IPS-20b (cell line): ENCODE results near the gene SVEP1.

Experiments used
- H3K27ac ChIP-seq: one replicate; pipeline ENCODE4 v1.5.1; 2013; ENCODE audit warnings: low read length
- H3K27me3 ChIP-seq: 2 replicates; pipeline ENCODE4 v1.6.1; 2013; ENCODE audit warnings: mild to moderate bottlenecking, low read length, inconsistent platforms; ENCODE audit not compliant: insufficient read depth
- H3K36me3 ChIP-seq: 2 replicates; pipeline ENCODE4 v1.6.1; 2013; ENCODE audit warnings: low read depth, mild to moderate bottlenecking, inconsistent platforms, low read length, moderate library complexity; ENCODE audit not compliant: insufficient read depth
- H3K4me1 ChIP-seq: 2 replicates; pipeline ENCODE4 v1.6.1; 2013; ENCODE audit warnings: mild to moderate bottlenecking, control low read depth, inconsistent platforms, low read length, moderate library complexity; ENCODE audit not compliant: insufficient read depth
- H3K4me3 ChIP-seq: 2 replicates; pipeline ENCODE4 v1.5.1; 2013; ENCODE audit warnings: mild to moderate bottlenecking, low read length, inconsistent platforms
- H3K9ac ChIP-seq: 2 replicates; pipeline ENCODE4 v1.6.1; 2013; ENCODE audit warnings: low read depth, mild to moderate bottlenecking, inconsistent platforms, low read length, moderate library complexity
- H3K9me3 ChIP-seq: 2 replicates; pipeline ENCODE4 v1.6.1; 2013; ENCODE audit warnings: mild to moderate bottlenecking, low read depth, low read length, inconsistent platforms; ENCODE audit not compliant: insufficient read depth

SVEP1 gene

GRCh38 chr9:110575945-110576344 is 3.6 kb downstream of the SVEP1 start:
- Histone ChIP-seq H3K9me3 (no peaks in the 10 kb centered on the region), H3K9ac (no peak overlapping the region), H3K4me3 (no peak overlapping the region), H3K27ac (no peak overlapping the region), H3K36me3 (no peaks in the 10 kb centered on the region), H3K4me1 (peaks cover 11% of the 10 kb centered on the region), H3K27me3 (peaks cover 40% of the 10 kb centered on the region)

- no peak overlapping the region for H3K9ac ChIP-seq
- H3K4me1 ChIP-seq, result peaks cover 4% of the 10 kb centered on the region
- no peak overlapping the region for H3K27ac ChIP-seq
- no peaks in the 10 kb centered on the region for H3K36me3 ChIP-seq
- no peaks in the 10 kb centered on the region for H3K9me3 ChIP-seq
- peaks cover 32% of the 10 kb centered on the region for H3K27me3 ChIP-seq
- no peak overlapping the region for H3K4me3 ChIP-seq
These were observed 4.4 kb downstream of the SVEP1 start for GRCh38 chr9:110575169-110575568.

- Histone ChIP-seq H3K4me3 (no peak overlapping the region), H3K36me3 (no peaks in the 10 kb centered on the region), H3K27ac (no peak overlapping the region), H3K4me1 (peaks cover 2% of the 10 kb centered on the region; the same call in 1 of the 2 replicates), H3K27me3 (peaks cover 14% of the 10 kb centered on the region), H3K9ac (no peak overlapping the region), H3K9me3 (no peaks in the 10 kb centered on the region)
These were observed 6.2 kb downstream of the SVEP1 start for GRCh38 chr9:110573305-110573704.

DNA sequence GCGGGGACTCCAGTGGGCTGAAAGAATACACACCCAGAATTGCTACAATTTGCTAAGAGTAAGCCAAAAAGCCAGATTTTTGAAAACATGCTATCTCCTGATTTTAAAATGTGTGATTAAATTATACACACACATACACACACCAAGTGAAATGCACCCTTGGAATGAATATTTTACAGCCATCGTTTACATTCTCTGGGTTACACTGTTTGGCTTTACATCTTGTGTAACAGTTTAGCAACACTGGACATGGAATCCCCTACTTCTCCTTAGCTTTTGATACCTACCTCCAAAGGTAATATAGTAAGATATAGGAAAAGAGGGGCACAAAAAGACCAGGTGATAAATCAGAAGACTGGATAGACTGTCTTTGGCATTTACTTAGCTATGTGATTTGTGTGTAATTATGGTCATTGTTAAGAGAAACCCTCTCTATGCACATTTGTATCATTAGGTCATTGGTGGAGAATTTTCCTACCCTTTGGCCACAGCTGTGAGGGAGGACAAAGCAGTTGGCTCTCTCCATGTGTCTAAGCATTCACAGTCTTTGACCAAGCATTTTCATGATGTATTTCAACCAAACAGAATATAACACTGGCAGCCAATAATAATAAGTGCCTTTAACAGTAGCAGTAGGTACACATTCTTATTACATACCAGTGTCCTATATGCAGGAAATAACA is 7.6 kb downstream of the SVEP1 start:
- H3K27ac ChIP-seq, result no peak overlapping the region
- H3K4me3 ChIP-seq, result no peak overlapping the region
- H3K9me3 ChIP-seq, result no peaks in the 10 kb centered on the region
- H3K4me1 ChIP-seq, result peaks cover 2% of the 10 kb centered on the region; the same call in 1 of the 2 replicates
- no peaks in the 10 kb centered on the region for H3K36me3 ChIP-seq
- no peaks in the 10 kb centered on the region for H3K27me3 ChIP-seq
- H3K9ac ChIP-seq, result no peak overlapping the region

GRCh38 chr9:110566156-110566555 is 13.4 kb downstream of the SVEP1 start:
- Histone ChIP-seq H3K4me3 (no peak overlapping the region), H3K27ac (no peak overlapping the region), H3K9ac (no peak overlapping the region), H3K36me3 (no peaks in the 10 kb centered on the region), H3K4me1 (no peaks in the 10 kb centered on the region), H3K9me3 (no peaks in the 10 kb centered on the region), H3K27me3 (no peaks in the 10 kb centered on the region)

DNA sequence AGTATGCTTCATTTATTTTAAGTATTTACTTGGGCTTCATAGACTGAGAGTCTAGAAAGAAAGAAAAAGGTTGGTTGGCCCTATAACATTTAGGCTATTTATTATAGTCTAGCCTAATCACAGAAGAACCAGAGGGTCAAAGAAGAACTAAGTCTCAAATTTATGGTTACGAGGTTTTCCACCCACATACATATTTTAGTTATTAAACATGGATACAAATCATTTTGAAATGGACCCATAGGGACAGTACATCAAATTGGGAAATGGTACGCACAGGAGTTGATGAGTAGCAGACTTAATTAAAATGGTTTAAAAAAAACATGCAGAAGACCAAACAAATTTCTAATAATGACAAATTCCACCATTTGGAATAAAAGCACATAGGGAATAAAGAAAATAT is 17.7 kb downstream of the SVEP1 start:
- Histone ChIP-seq H3K4me3 (no peak overlapping the region), H3K9me3 (no peaks in the 10 kb centered on the region), H3K4me1 (no peaks in the 10 kb centered on the region), H3K36me3 (no peaks in the 10 kb centered on the region), H3K9ac (no peak overlapping the region), H3K27ac (no peak overlapping the region), H3K27me3 (no peaks in the 10 kb centered on the region)

DNA sequence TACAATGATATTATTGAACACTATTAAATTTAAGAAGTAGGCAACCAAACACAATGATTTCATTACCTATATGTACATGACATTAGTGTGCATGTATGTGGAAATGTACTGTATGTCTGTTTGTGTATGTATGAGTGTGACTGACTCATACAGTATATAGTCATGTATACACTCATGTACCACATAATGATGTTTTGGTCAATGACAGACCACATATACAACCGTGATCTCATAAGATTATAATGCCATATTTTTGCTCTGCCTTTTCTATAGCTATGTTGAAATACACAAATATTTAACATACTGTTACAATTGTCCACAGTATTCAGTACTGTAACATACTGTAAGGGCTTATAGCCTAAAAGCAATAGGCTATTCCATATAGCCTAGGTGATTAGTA is 19.7 kb downstream of the SVEP1 start:
- Histone ChIP-seq H3K36me3 (no peaks in the 10 kb centered on the region), H3K4me1 (no peaks in the 10 kb centered on the region), H3K27ac (no peak overlapping the region), H3K9me3 (no peaks in the 10 kb centered on the region), H3K27me3 (no peaks in the 10 kb centered on the region), H3K9ac (no peak overlapping the region), H3K4me3 (no peak overlapping the region)

DNA sequence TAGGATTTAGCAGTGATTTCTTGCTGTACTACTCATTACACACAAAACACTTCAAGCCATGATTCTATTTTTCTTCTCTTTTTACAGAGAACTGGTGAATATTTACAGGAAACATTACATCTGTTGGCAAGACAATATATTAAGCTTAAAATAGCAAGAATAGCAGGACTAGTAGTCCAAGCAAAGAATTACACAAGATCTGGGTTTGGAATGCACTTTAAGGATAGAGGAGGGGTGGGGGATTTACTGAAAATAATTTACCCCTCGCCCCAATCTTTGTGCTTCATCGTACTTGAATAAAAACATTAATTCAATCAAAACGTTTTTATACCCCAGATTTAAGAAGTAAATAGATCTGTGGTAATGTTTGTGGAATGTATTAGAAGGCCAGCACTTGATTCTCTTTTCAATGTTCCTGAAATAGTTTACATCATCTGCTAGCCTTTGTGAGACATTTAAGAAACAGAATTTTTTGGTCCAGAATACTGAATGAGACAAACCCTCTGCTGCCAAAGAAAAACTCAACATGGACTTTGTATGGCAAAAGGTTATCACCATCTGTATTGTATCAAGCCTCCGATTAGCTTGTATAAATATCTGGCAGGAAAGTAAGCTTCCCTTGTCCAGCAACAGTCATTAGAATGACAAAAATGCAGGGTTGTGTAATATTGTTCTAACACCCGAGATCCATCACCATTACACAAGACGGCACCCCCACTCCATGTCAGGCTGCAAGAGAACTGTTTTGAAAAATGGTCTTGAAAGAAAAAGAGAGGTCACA is 23.8 kb downstream of the SVEP1 start:
- Histone ChIP-seq H3K9ac (no peak overlapping the region), H3K27me3 (no peaks in the 10 kb centered on the region), H3K4me1 (no peaks in the 10 kb centered on the region), H3K27ac (no peak overlapping the region), H3K9me3 (no peaks in the 10 kb centered on the region), H3K36me3 (no peaks in the 10 kb centered on the region), H3K4me3 (no peak overlapping the region)

DNA sequence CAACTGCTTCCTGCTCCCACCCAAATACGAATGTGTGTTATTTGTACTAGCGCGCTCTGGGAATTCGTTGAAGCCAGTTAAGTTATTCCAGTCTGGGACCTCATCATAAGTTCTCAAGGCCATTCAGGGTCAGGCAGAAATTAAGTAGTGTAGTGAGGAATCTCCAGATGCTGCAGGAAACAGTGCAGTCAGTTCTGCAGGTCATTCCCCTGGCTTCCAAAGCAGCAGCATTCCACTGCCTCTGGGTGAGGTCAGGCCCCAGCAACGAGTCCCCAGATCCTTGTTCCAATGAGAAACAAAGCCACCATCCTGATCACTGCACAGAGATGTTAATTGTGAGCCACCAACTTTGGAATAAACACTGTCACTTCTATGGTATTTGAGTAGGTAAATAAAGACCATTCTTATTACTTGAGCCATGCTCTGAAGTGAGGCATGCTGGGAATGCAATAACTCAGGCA is 33.1 kb downstream of the SVEP1 start:
- Histone ChIP-seq H3K27ac (no peak overlapping the region), H3K9ac (no peak overlapping the region)

DNA sequence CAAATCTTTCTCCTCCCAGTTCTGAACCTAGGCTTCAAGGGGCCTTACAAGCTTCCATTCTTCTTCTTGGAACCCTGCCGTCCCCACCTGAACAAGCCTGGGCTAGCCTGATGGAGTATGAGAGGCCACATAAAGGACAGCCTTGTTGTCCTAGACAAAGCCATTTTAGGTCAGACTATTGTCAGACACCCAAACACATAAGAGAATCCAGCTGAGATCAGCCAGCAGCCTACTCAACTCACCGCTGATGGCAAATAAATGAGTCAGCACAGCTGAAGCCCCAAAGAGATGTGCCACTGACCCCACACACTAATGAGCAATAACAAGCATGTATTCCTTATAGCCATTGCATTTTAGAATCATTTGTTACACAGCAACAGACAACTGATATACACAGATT is 33.8 kb downstream of the SVEP1 start:
- no peaks in the 10 kb centered on the region for H3K36me3 ChIP-seq
- no peak overlapping the region for H3K4me3 ChIP-seq
- H3K9me3 ChIP-seq, result no peaks in the 10 kb centered on the region
- H3K27ac ChIP-seq, result no peak overlapping the region
- peaks cover 6% of the 10 kb centered on the region; the same call in 1 of the 2 replicates for H3K4me1 ChIP-seq
- H3K27me3 ChIP-seq, result no peaks in the 10 kb centered on the region
- H3K9ac ChIP-seq, result no peak overlapping the region

More for the DNA sequence above, 33.1 kb downstream of the SVEP1 start:
- Histone ChIP-seq H3K27me3 (no peaks in the 10 kb centered on the region), H3K36me3 (no peaks in the 10 kb centered on the region), H3K4me1 (peaks cover 6% of the 10 kb centered on the region; the same call in 1 of the 2 replicates), H3K9me3 (no peaks in the 10 kb centered on the region), H3K4me3 (no peak overlapping the region)

- Histone ChIP-seq H3K9ac (no peak overlapping the region), H3K36me3 (no peaks in the 10 kb centered on the region), H3K4me3 (no peak overlapping the region), H3K27ac (no peak overlapping the region), H3K27me3 (no peaks in the 10 kb centered on the region), H3K4me1 (peaks cover 6% of the 10 kb centered on the region; the same call in 1 of the 2 replicates), H3K9me3 (no peaks in the 10 kb centered on the region)
These were observed 35.9 kb downstream of the SVEP1 start for GRCh38 chr9:110543631-110544051.

- H3K4me1 ChIP-seq, result peaks cover 6% of the 10 kb centered on the region; the same call in 1 of the 2 replicates
- H3K9me3 ChIP-seq, result no peaks in the 10 kb centered on the region
- no peaks in the 10 kb centered on the region for H3K27me3 ChIP-seq
- H3K9ac ChIP-seq, result no peak overlapping the region
- H3K4me3 ChIP-seq, result no peak overlapping the region
- H3K27ac ChIP-seq, result no peak overlapping the region
- no peaks in the 10 kb centered on the region for H3K36me3 ChIP-seq
These were observed 37.6 kb downstream of the SVEP1 start for GRCh38 chr9:110541950-110542349.
